ENCODE data around the gene ZNF280D. TPM values are rescaled to one million over a fixed set of nuclear protein-coding genes. Genes with fewer than 3 reads are reported as not detected.

Gene ZNF280D
- total and polyA plus RNA-seq, 2 experiments from 2014 or later, result 8.0 to 24.6 TPM

DNA sequence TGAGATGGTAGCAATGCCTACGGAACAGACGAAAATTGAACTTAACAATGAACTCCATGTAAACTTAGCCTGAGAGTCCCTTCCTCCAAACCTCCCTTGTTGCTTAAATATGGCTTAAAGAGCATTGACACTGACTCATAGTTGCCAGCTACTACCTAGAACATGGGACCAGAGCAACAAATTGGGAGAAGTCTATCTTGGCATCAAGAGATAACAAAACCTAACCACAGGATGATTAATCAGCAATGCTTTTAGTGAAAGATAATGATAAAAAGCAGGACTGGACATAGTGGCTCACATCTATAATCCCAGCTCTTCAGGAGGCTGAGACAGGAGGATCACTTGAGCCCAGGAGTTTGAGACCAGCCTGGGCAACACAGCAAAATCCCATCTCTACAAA is 150.5 kb downstream of the ZNF280D start:
- in situ Hi-C loops (cut with MboI), result no loop called here
- H3K9me2 ChIP-seq (ENCODE audit: insufficient read depth), result no peaks in the 10 kb centered on the region
- TF ChIP-seq EZH2 (IDR thresholded peaks at IDR 0.05; ENCODE audit: insufficient read depth, poor library complexity, severe bottlenecking) (no peak), EZH2phosphoT487 (IDR thresholded peaks at IDR 0.05; ENCODE audit: insufficient read depth, low read depth) (no peak)
- no peak for DNase-seq
- no peak overlapping the region for H3K9ac ChIP-seq
- no peaks in the 10 kb centered on the region for H4K20me1 ChIP-seq (ENCODE audit: insufficient read depth)
- H3K4me3 ChIP-seq, result no peak overlapping the region
- WGBS, 2 experiments (ENCODE audit: low coverage in 1 of 2, low lambda C conversion rate in 2 of 2, missing lambda C conversion rate in 2 of 2), result 66 to 82% methylated on average over 2 of the region's 2 CpGs
- H3K36me3 ChIP-seq (ENCODE audit: low read depth), result no peaks in the 10 kb centered on the region
- no peaks in the 10 kb centered on the region for H3F3A ChIP-seq (ENCODE audit: insufficient read depth)
- H3K4me1 ChIP-seq (ENCODE audit: insufficient read depth), result no peaks in the 10 kb centered on the region
- H2AFZ ChIP-seq, result no peak overlapping the region
- H3K4me2 ChIP-seq (ENCODE audit: unreplicated experiment), result no peak overlapping the region
- no peaks in the 10 kb centered on the region for H3K27me3 ChIP-seq (replicated peaks; ENCODE audit: insufficient read depth)
- H3K79me2 ChIP-seq (ENCODE audit: insufficient read depth), result no peaks in the 10 kb centered on the region
- H3K27ac ChIP-seq, result no peak overlapping the region
- no peaks in the 10 kb centered on the region for H3K9me3 ChIP-seq (ENCODE audit: low read depth)

Small RNAs within 50 kb of the gene (small RNA-seq; reads per million reads assigned to genes)
- not detected for gene RF00019 (ENCODE audit: low read depth, low replicate concordance)

Other genes starting within 250 kb of the ZNF280D start
- gene TCF12, start 185.1 kb upstream of the ZNF280D start, total RNA-seq (2014; rRNA removed; shearing (Covaris generic)), result 58.6 and 63.5 TPM in 2 replicates
- gene TCF12, start 185.1 kb upstream of the ZNF280D start, polyA plus RNA-seq (2016; fragmentation: Nextera tagmentation; extraction: Ambion mirVana), result 46.3 and 53.6 TPM in 2 replicates

All from GM23248 (cell line).